HG02943 (cell line): Measurements from ENCODE around the gene UMOD.

Experiments used
- ATAC-seq: cut with Tn5 transposase; IDR thresholded peaks from one replicate; pipeline ENCODE4 v1.9.1; 2021; ENCODE audit warnings: mild to moderate bottlenecking, low read depth, moderate library complexity; ENCODE audit not compliant: unreplicated experiment

The UMOD gene

DNA sequence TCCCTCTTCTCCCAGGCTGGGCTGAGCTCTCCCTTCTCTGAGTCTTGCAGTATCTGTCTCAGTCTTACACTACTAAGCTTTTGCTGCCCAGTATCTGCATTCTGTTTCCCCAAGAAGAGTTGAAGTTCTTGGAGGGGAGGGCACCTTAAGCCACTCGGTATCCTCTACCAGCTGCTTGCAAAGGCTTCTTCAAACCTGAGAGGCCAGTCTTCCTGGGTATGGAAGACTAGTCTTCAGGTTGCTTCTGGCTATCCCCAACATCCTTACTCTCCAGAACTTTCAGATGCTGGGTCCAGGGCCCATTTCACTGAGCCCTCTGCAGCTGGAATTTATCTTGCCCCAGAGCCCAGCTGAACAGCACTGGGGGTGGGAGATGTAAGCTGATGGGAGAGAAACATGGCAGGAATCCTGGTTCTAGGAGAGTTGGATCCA, 45.3 kb downstream of the UMOD start:
- ATAC-seq = no peak

DNA sequence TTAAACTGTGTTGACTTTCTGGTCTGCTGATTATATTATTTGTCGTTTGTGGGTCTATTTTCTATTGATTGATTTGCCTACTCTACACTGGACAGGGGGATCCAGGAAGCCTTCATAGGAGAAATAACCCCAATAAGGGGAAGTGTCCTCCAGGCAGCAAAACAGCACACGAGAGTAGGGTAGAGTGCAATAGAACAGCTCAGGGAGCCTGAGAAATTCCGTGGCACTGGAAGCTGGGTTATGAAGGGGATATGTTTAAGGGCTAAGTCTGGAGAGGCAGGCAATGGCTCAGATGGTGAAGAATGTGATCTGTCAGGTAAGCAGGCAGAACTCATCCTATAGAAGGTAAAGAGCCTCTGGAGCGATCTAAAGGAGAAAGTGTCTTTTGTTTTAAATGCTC, 46.1 kb downstream of the UMOD start:
- no peak for ATAC-seq

DNA sequence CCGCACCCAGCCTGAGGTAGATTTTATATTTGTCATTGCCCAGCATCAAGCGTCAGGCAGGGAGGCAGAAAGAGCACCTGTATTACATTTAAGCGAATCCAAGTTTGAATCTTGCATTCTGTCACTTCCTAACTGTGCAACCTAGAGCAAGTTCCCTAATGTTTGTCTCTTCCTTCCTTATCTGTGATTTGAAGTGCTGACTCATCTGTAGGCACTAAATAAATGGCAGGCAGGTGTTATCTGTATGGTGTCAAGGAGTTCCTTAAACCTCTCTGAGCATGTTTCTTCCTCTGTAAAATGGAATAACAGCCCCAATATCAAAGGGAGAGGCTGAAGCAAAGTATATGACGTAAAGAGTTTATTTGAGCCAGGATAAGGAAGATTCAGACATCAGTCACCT, 49.5 kb downstream of the UMOD start:
- ATAC-seq = no peak

- ATAC-seq = no peak
Measured at GRCh38 chr16:20302389-20302788, 50.1 kb downstream of the UMOD start.

DNA sequence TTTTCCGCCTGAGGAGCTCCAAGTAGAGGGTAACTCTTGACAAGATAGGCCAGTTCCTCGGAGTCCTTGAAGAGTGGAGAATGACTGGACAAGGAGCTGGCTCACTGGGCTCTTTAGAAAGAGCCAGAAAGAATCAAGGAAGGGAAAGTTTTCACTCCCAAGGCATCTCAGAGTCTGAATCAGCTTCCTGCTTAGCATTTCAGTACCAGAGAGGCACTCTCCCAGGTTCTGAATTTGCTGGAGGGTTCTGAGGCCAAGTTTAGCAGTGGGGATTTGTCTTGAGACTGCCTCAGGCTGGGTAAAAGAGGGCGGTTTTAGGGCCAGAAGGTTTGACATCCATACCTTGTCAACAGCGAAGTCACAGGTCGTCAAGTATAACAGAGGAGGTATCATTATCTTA, 50.7 kb downstream of the UMOD start:
- no peak for ATAC-seq

GRCh38 chr16:20300312-20301097, 52.0 kb downstream of the UMOD start:
- ATAC-seq = no peak

GRCh38 chr16:20298452-20298851, 54.1 kb downstream of the UMOD start:
- ATAC-seq = no peak

- ATAC-seq = no peak
Measured at GRCh38 chr16:20291208-20292206, 61.0 kb downstream of the UMOD start.

DNA sequence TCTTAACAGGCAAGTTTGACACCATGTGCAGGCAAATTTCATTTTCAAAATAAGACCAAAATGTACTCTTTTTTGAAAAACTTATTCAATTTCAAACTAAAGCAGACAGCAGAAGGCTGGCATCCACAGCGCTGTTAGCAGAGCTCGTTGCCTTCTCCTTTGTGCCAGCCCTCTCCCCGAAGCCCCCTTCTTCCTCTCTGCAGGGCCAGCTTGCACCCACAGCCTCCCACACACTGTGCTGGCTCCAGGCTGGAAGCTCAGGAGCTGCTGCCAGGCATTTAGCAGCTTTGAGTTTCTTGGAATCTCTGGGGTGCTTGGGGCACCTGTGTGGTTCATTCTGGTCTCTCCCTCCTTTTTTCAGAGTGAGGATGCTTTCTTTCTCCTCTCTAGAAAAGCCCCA, 62.9 kb downstream of the UMOD start:
- ATAC-seq = no peak

GRCh38 chr16:20285993-20286499, 66.5 kb downstream of the UMOD start:
- ATAC-seq = no peak
